Adipocyte (in vitro differentiated cells): ENCODE measurements around the gene RIN3.
A peak's percentile ranks its signal among the peaks of the same experiment; 100 is the strongest.
"Not testable (repeated sequence)": the region's sequence is repeated elsewhere in the genome, so short reads cannot be mapped to it uniquely, and the experiment has no call there.

Source experiments
- DNase-seq: peaks from one replicate; pipeline ENCODE4 v3.0.0-alpha.2; 2015; ENCODE audit warnings: low read depth
- H3K27me3 ChIP-seq: replicated peaks from 2 replicates; pipeline ENCODE4 v1.7.0; 2013; ENCODE audit warnings: mild to moderate bottlenecking, low read length, moderate library complexity; ENCODE audit not compliant: control insufficient read depth, insufficient read depth
- H3K36me3 ChIP-seq: 2 replicates; pipeline ENCODE4 v1.7.0; 2013; ENCODE audit warnings: low read length, mild to moderate bottlenecking, moderate library complexity; ENCODE audit not compliant: control insufficient read depth, insufficient read depth, severe bottlenecking
- H3K4me1 ChIP-seq: 2 replicates; pipeline ENCODE4 v1.7.0; 2013; ENCODE audit warnings: mild to moderate bottlenecking, low read length, moderate library complexity; ENCODE audit not compliant: control insufficient read depth, insufficient read depth
- H3K4me3 ChIP-seq: 2 replicates; pipeline ENCODE4 v1.7.0; 2013; ENCODE audit warnings: mild to moderate bottlenecking, low read length, moderate library complexity
- H3K9ac ChIP-seq: 2 replicates; pipeline ENCODE4 v1.7.0; 2013; ENCODE audit warnings: mild to moderate bottlenecking, low read length, moderate library complexity
- H3K9me3 ChIP-seq: 2 replicates; pipeline ENCODE4 v1.7.0; 2013; ENCODE audit warnings: mild to moderate bottlenecking, low read length, moderate library complexity; ENCODE audit not compliant: control insufficient read depth

Gene RIN3

DNA sequence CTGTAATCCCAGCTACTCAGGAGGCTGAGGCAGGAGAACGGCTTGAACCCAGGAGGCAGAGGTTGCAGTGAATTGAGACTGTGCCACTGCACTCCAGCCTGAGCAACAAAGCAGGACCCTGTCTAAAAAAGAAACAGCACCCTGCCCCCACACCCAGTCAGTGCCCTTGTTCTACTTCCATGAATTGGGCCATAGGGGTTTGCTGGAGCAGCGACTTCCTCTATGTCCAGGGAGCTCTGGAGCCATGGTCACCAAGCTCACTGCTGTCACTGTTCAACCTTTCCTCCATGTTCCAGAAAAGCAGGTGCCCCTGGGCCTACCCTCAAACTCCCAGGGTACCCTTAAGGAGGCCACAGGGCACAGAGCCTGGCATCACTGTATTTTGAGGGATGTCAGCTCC, 116.8 kb downstream of the RIN3 start:
- DNase-seq, result no peak
- peaks cover 21% of the 10 kb centered on the region for H3K9me3 ChIP-seq
- H3K4me3 ChIP-seq, result no peak overlapping the region
- peaks cover 19% of the 10 kb centered on the region for H3K4me1 ChIP-seq
- H3K9ac ChIP-seq, result no peak overlapping the region
- H3K27me3 ChIP-seq, result no peaks in the 10 kb centered on the region
- peaks cover 7% of the 10 kb centered on the region for H3K36me3 ChIP-seq

DNA sequence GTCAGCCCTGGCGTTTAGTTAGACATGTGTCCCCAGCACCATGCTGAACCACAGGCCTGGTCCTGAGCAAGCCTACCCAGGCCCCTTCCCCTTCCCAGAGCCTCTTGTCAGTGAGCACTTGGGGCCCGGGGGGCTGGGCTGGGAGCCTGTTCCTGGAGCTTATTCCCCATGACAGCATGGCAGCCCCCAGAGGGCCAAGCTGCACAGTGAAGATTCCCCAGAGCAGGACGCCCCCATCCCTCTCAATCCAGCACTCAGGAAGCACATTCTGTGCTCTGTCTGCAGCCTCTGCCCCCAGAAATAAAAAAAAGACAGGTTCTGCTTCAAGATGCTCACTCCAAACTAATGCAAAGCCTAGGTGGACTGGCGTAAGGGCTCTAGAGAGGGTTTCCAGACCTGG, 117.5 kb downstream of the RIN3 start:
- Histone ChIP-seq H3K27me3 (no peaks in the 10 kb centered on the region), H3K36me3 (peaks cover 7% of the 10 kb centered on the region), H3K9ac (no peak overlapping the region), H3K4me3 (no peak overlapping the region), H3K4me1 (peaks cover 12% of the 10 kb centered on the region), H3K9me3 (peaks cover 21% of the 10 kb centered on the region)
- no peak for DNase-seq

DNA sequence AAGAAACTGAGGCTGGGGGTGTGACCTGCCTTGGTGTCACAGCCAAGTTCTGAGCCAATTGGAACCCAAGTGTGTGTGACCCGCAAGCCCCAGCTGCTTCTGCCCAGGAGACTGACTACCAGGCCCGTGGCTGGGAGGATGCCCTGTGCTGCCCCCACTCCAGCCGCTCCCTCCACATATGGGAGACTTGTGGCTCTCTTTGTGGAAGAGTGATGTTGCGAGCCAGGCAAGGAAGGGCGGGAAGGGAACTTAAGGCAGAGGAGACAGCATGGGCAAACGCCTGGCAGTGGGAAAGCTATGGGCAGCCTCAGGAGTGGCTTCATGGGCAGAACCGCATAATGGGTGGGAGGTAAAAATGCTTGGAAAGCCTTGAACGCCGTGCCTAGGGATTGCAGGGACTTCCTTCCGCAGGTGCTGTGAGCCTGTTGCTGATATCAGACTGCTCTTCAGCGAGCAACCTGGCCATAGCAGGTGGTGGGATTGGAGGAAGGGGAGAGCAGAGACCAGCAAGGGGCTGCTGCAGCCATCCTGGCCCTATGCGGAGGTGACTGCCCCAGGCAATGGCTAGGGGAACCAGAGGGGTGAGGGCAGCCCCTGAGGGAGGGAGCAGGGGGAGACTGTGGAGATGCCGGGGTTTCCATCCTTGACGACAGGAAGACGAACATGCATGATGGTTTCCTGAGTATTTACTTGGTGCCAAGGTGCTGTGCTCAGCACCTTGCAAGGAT, 119.1 kb downstream of the RIN3 start:
- Histone ChIP-seq H3K4me1 (peaks cover 6% of the 10 kb centered on the region), H3K9me3 (peaks cover 7% of the 10 kb centered on the region), H3K9ac (no peak overlapping the region), H3K27me3 (no peaks in the 10 kb centered on the region), H3K36me3 (no peaks in the 10 kb centered on the region), H3K4me3 (no peak overlapping the region)
- DNase-seq, result no peak

GRCh38 chr14:92633274-92633616, 119.7 kb downstream of the RIN3 start:
- Histone ChIP-seq H3K4me1 (peaks cover 6% of the 10 kb centered on the region), H3K4me3 (no peak overlapping the region), H3K27me3 (no peaks in the 10 kb centered on the region), H3K9me3 (peaks cover 2% of the 10 kb centered on the region), H3K9ac (no peak overlapping the region), H3K36me3 (no peaks in the 10 kb centered on the region)
- DNase-seq, result no peak

DNA sequence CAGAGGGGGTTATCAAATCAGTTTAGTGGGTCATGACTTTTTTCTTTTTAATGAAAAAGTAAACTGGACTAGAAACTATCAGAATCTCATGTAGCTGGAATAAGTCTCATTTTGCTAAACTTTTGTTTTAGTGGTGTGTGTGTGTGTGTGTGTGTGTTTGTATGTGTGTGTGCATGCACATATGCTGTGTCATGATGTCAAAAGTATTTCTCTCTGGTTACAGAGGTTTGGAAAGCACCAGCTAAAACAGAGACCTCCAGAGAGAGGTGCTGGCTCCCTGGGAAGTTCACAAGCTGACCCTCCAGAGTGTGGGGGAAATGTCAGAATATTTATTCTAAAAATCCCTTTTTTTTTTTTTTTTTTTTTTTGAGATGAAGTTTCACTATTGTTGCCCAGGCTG, 120.1 kb downstream of the RIN3 start:
- no peak overlapping the region for H3K9ac ChIP-seq
- no peaks in the 10 kb centered on the region for H3K36me3 ChIP-seq
- H3K4me3 ChIP-seq, result no peak overlapping the region
- DNase-seq, result peak; percentile 46
- H3K9me3 ChIP-seq, result no peaks in the 10 kb centered on the region
- H3K4me1 ChIP-seq, result peaks cover 6% of the 10 kb centered on the region
- no peaks in the 10 kb centered on the region for H3K27me3 ChIP-seq

DNA sequence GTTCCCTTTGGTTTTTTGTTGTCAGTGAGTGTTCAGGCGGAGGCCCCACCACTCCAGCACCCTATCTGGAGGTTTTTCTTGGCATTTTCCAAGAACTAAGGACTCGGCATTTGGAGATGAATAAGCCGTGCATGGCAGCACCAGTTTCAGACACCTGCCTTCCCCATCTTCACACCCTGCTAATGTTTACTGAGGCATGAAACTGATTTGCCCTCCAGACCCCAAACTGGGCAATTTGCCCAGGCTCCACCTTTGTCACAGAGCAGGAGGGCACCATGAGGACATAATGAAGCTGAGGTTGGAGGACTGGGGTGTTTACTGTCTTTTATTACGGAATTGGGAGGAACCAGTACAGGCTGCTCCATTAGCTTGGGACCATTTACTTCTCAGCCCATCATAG, 121.5 kb downstream of the RIN3 start:
- no peak for DNase-seq
- H3K36me3 ChIP-seq, result no peaks in the 10 kb centered on the region
- H3K27me3 ChIP-seq, result no peaks in the 10 kb centered on the region
- peaks cover 6% of the 10 kb centered on the region for H3K4me1 ChIP-seq
- H3K9ac ChIP-seq, result no peak overlapping the region
- no peak overlapping the region for H3K4me3 ChIP-seq
- H3K9me3 ChIP-seq, result no peaks in the 10 kb centered on the region

GRCh38 chr14:92635896-92636295, 122.3 kb downstream of the RIN3 start:
- Histone ChIP-seq H3K4me3 (no peak overlapping the region), H3K36me3 (no peaks in the 10 kb centered on the region), H3K9me3 (no peaks in the 10 kb centered on the region), H3K9ac (no peak overlapping the region), H3K4me1 (peaks cover 6% of the 10 kb centered on the region), H3K27me3 (no peaks in the 10 kb centered on the region)
- no peak for DNase-seq

DNA sequence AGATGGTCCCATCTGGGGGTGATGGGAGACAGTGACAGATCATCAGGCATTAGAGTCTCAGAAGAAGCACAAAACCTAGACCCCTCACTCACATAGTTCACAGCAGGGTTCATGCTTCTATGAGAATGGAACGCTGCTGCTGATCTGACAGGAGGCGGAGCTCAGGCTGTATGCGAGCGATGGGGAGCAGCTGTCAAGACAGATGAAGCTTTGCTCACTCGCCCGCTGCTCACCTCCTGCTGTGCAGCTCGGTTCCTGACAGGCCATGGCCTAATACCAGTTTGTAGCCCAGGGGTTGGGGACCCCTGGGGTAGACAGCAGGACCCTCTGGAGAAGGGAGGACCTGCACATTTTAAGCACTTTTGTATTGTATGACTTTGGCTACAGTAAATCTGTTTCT, 123.6 kb downstream of the RIN3 start:
- Histone ChIP-seq H3K9me3 (no peaks in the 10 kb centered on the region), H3K4me1 (peaks cover 6% of the 10 kb centered on the region), H3K27me3 (no peaks in the 10 kb centered on the region), H3K36me3 (no peaks in the 10 kb centered on the region), H3K9ac (no peak overlapping the region), H3K4me3 (no peak overlapping the region)
- DNase-seq, result no peak

DNA sequence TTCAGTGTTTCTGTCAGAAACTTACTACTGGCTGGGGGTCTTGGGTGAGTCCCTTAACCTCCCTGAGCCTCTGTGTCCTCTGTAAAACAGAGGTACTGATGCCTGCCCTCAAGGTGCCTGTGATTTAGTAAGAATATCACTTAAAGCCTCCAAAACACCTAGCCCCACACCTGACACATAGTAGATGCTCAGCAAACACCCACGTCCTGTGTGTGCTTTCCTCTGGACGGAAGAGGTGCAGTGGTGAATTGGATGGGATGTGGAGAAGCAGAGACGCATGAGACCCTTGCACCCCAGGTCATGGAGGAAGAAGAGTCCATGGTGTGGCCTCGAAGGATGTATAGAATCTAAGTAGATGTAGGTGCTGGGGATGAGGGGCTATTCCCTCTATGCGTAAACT, 124.3 kb downstream of the RIN3 start:
- Histone ChIP-seq H3K9me3 (no peaks in the 10 kb centered on the region), H3K9ac (no peak overlapping the region), H3K27me3 (no peaks in the 10 kb centered on the region), H3K36me3 (no peaks in the 10 kb centered on the region), H3K4me3 (no peak overlapping the region), H3K4me1 (peaks cover 6% of the 10 kb centered on the region)
- no peak for DNase-seq

GRCh38 chr14:92638266-92638665, 124.7 kb downstream of the RIN3 start:
- Histone ChIP-seq H3K9me3 (no peaks in the 10 kb centered on the region), H3K4me1 (peaks cover 6% of the 10 kb centered on the region), H3K27me3 (no peaks in the 10 kb centered on the region), H3K4me3 (no peak overlapping the region), H3K36me3 (no peaks in the 10 kb centered on the region), H3K9ac (no peak overlapping the region)
- no peak for DNase-seq

DNA sequence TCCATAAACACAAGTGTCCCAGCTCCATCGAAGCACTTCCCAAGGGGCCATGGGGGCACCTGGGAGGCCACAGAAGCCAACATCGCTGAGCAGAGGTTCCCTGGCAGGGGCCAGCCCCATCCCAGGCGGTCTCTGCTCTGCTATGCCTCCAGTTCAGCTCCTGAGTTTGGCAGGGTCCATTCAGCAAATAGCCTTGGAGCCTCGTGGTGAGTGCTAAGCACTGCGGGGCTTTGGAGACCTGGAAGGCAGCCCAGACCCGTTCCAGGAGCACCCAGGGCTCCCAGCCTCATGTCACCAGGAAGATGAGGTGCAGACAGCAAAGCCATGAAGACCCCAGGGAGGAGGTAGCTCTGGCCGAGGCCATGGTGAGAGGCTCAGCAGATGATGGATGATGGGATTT, 125.3 kb downstream of the RIN3 start:
- no peak for DNase-seq
- H3K27me3 ChIP-seq, result no peaks in the 10 kb centered on the region
- H3K4me3 ChIP-seq, result no peak overlapping the region
- H3K9ac ChIP-seq, result no peak overlapping the region
- H3K9me3 ChIP-seq, result no peaks in the 10 kb centered on the region
- no peaks in the 10 kb centered on the region for H3K36me3 ChIP-seq
- peaks cover 2% of the 10 kb centered on the region for H3K4me1 ChIP-seq

DNA sequence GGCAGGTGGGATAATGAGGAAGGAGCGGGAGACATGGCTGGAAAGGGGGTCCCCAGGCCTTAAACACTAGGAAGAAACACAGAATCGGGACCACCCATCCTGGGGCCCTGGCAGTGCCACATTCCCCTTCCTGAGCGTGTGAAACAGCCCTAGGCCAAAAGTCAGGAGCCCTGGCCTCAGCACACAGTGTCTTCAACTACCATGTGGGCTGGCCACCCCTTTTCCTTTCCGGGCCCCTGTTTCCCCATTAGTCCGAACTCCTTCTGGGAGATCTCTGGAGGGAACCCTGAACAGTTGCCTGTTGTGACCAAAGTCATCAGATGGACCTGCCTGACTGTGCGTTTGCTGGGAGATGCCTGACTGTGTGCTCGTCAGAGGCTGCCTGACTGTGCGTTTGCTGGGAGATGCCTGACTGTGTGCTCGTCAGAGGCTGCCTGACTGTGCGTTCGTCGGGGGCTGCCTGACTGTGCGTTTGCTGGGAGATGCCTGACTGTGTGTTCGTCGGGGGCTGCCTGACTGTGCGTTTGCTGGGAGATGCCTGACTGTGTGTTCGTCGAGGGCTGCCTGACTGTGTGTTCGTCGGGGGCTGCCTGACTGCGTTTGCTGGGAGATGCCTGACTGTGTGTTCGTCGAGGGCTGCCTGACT, 126.0 kb downstream of the RIN3 start:
- DNase-seq, H3K4me3 ChIP-seq, H3K4me1 ChIP-seq, H3K36me3 ChIP-seq, H3K9ac ChIP-seq, H3K27me3 ChIP-seq, H3K9me3 ChIP-seq: not testable (repeated sequence)
